GM19240 (cell line): ENCODE results near the gene CREB5.
"Not testable (repeated sequence)": the region's sequence is repeated elsewhere in the genome, so short reads cannot be mapped to it uniquely, and the experiment has no call there.

ENCODE experiments used
- DNase-seq: peaks from one replicate; pipeline ENCODE4 v3.0.0; 2011; ENCODE audit warnings: low spot score; ENCODE audit not compliant: insufficient read length

The CREB5 gene

GRCh38 chr7:28573651-28574301 lies 161.5 kb downstream of the CREB5 start:
- DNase-seq = no peak

GRCh38 chr7:28575241-28575643 lies 162.9 kb downstream of the CREB5 start:
- no peak for DNase-seq

GRCh38 chr7:28576656-28577055 lies 164.3 kb downstream of the CREB5 start:
- DNase-seq = no peak

- DNase-seq = no peak
Measured at GRCh38 chr7:28579571-28579970, 167.3 kb downstream of the CREB5 start.

GRCh38 chr7:28580665-28581064 lies 168.3 kb downstream of the CREB5 start:
- no peak for DNase-seq

GRCh38 chr7:28581351-28581750 lies 169.0 kb downstream of the CREB5 start:
- no peak for DNase-seq

GRCh38 chr7:28582226-28582625 lies 169.9 kb downstream of the CREB5 start:
- DNase-seq = no peak

- no peak for DNase-seq
Measured at GRCh38 chr7:28584235-28584634, 171.9 kb downstream of the CREB5 start.

- no peak for DNase-seq
Measured at GRCh38 chr7:28586736-28587135, 174.4 kb downstream of the CREB5 start.

- no peak for DNase-seq
Measured at GRCh38 chr7:28587211-28587610, 174.9 kb downstream of the CREB5 start.

- DNase-seq = no peak
Measured at GRCh38 chr7:28588602-28589001, 176.3 kb downstream of the CREB5 start.

- DNase-seq = no peak
Measured at GRCh38 chr7:28591041-28591674, 178.8 kb downstream of the CREB5 start.

- no peak for DNase-seq
Measured at GRCh38 chr7:28591725-28592349, 179.5 kb downstream of the CREB5 start.

- no peak for DNase-seq
Measured at GRCh38 chr7:28592861-28593260, 180.5 kb downstream of the CREB5 start.

GRCh38 chr7:28595076-28595475 lies 182.8 kb downstream of the CREB5 start:
- no peak for DNase-seq

GRCh38 chr7:28595801-28596200 lies 183.5 kb downstream of the CREB5 start:
- DNase-seq = no peak

- DNase-seq = no peak
Measured at GRCh38 chr7:28596245-28596935, 184.1 kb downstream of the CREB5 start.

GRCh38 chr7:28597284-28597683 lies 185.0 kb downstream of the CREB5 start:
- no peak for DNase-seq

- DNase-seq = not testable (repeated sequence)
Measured at GRCh38 chr7:28598037-28598436, 185.7 kb downstream of the CREB5 start.

GRCh38 chr7:28598586-28598985 lies 186.3 kb downstream of the CREB5 start:
- no peak for DNase-seq

GRCh38 chr7:28599411-28599810 lies 187.1 kb downstream of the CREB5 start:
- no peak for DNase-seq

GRCh38 chr7:28602282-28602681 lies 190.0 kb downstream of the CREB5 start:
- DNase-seq = no peak
